Natural killer cell (primary cell): ENCODE data around the gene FIBP. TPM values are rescaled to one million over a fixed set of nuclear protein-coding genes. Genes with fewer than 3 reads are reported as not detected.

ENCODE experiments used
- ATAC-seq, 3 donors: fragments of 150-1000 bp in 2 of 3; fragments of 200-7000 bp in 1 of 3; cut with Tn5 transposase; 1 replicate in 1 of 3; 2 replicates in 2 of 3; pipeline ENCODE4 v1.10.0; 2021; ENCODE audit warnings: mild to moderate bottlenecking in 2 of 3, moderate library complexity in 2 of 3
- DNase-seq, 2 donors: peaks; one replicate each; pipeline versions ENCODE4 v3.0.0 to v3.0.0-alpha.2; 2013 to 2021; ENCODE audit warnings: mixed read lengths in 1 of 2
- H3K27ac ChIP-seq: one replicate; pipeline ENCODE4 v1.5.1; 2013; ENCODE audit warnings: mild to moderate bottlenecking, low read length
- H3K27me3 ChIP-seq: one replicate; pipeline ENCODE4 v1.6.1; 2013; ENCODE audit warnings: low read length; ENCODE audit not compliant: control insufficient read depth, insufficient read depth
- H3K36me3 ChIP-seq: one replicate; pipeline ENCODE4 v1.6.1; 2013; ENCODE audit warnings: low read length; ENCODE audit not compliant: control insufficient read depth, insufficient read depth
- H3K4me1 ChIP-seq: one replicate; pipeline ENCODE4 v1.6.1; 2013; ENCODE audit warnings: low read length; ENCODE audit not compliant: control insufficient read depth, insufficient read depth
- H3K4me3 ChIP-seq: one replicate; pipeline ENCODE4 v1.5.1; 2013; ENCODE audit warnings: low read length
- H3K9me3 ChIP-seq: one replicate; pipeline ENCODE4 v1.6.1; 2013; ENCODE audit warnings: low read length; ENCODE audit not compliant: control insufficient read depth, insufficient read depth
- H3K27ac Mint-ChIP-seq, 2 donors: one replicate each; pipeline ENCODE4 v1.8.0; 2022; ENCODE audit warnings: mild to moderate bottlenecking in 2 of 2, mixed read lengths in 2 of 2, moderate library complexity in 1 of 2
- H3K27me3 Mint-ChIP-seq, 2 donors: one replicate each; pipeline ENCODE4 v1.8.0; 2022; ENCODE audit warnings: low read depth in 2 of 2, mixed read lengths in 2 of 2
- H3K36me3 Mint-ChIP-seq: one replicate; pipeline ENCODE4 v1.8.0; 2022; ENCODE audit warnings: mixed read lengths
- H3K4me1 Mint-ChIP-seq, 2 donors: one replicate each; pipeline ENCODE4 v1.8.0; 2022; ENCODE audit warnings: mixed read lengths in 2 of 2
- H3K4me3 Mint-ChIP-seq: one replicate; pipeline ENCODE4 v1.8.0; 2022; ENCODE audit warnings: mild to moderate bottlenecking, moderate library complexity, mixed read lengths
- H3K9me3 Mint-ChIP-seq, 2 donors: one replicate each; pipeline ENCODE4 v1.8.0; 2022; ENCODE audit warnings: mixed read lengths in 2 of 2
- CTCF ChIP-seq: fragments of 200-600 bp; IDR thresholded peaks from one replicate; pipeline ENCODE4 v1.8.0; 2022; ENCODE audit warnings: antibody characterized with exemption
- WGBS: methylation state at CpG from one replicate; pipeline ENCODE4 v1.1.7; 2013; ENCODE audit warnings: missing lambda C conversion rate; ENCODE audit not compliant: insufficient coverage; 5-methylcytosine and 5-hydroxymethylcytosine counted together
- intact Hi-C: fragments of 100-400 bp; cut with micrococcal nuclease; formaldehyde crosslinking; loops from one replicate; pipeline ENCODE4 v1.14.2; 2022
- total RNA-seq, 4 donors: library from RNA; stranded (reverse); fragments of 120-200 nt in 1 of 4; gene quantifications; one replicate each; pipeline versions ENCODE4 v1.2.3 to v1.2.4, GENCODE V29; 2013 to 2022

Gene FIBP
- total RNA-seq, 3 donors from 2014 or later (not counting 1 experiment from before 2014, with no cell fraction given) = 36.5 to 47.9 (median 45.7) TPM

GRCh38 chr11:65891219-65892136 lies 3.2 kb upstream of the FIBP start:
- H3K36me3 ChIP-seq = peaks cover under 1% of the 10 kb centered on the region
- H3K27me3 Mint-ChIP-seq = no peaks in the 10 kb centered on the region
- no peaks in the 10 kb centered on the region for H3K36me3 Mint-ChIP-seq
- DNase-seq (peak in 1 of 2 donors; percentile 58), ATAC-seq (no peak)
- under 1% methylated on average over 57 of the region's 57 CpGs for WGBS
- H3K27me3 ChIP-seq = no peaks in the 10 kb centered on the region
- peaks cover 55 to 60% of the 10 kb centered on the region in 2 donors for H3K4me1 Mint-ChIP-seq
- peak overlapping the region; percentile 53 for H3K4me3 ChIP-seq
- no peak for TF ChIP-seq CTCF
- intact Hi-C loops = loop anchor here (2.0 to 5.0 kb wide), 2 partner anchors 27 to 71 kb away; partner anchors contain the start of genes C11orf68, DRAP1 and SART1
- no peaks in the 10 kb centered on the region for H3K9me3 Mint-ChIP-seq
- peak overlapping the region; percentile 88 for H3K4me3 Mint-ChIP-seq
- no peaks in the 10 kb centered on the region for H3K9me3 ChIP-seq
- H3K27ac Mint-ChIP-seq = peak overlapping the region; percentile 88 to 96
- H3K4me1 ChIP-seq = peaks cover 68% of the 10 kb centered on the region
- peak overlapping the region; percentile 59 for H3K27ac ChIP-seq

- Mint-ChIP-seq H3K4me1 (peaks cover 57 to 62% of the 10 kb centered on the region in 2 donors), H3K27me3 (no peaks in the 10 kb centered on the region), H3K36me3 (no peaks in the 10 kb centered on the region), H3K9me3 (no peaks in the 10 kb centered on the region), H3K27ac (peak within 1 kb of the TSS; percentile 88 to 96), H3K4me3 (peak within 1 kb of the TSS; percentile 88)
- intact Hi-C loops = loop anchor here (1.0 to 5.0 kb wide), 3 partner anchors 10 to 72 kb away; partner anchors contain the start of genes C11orf68, DRAP1, FOSL1 and SART1
- Histone ChIP-seq H3K4me1 (peaks cover 68% of the 10 kb centered on the region), H3K36me3 (peaks cover 3% of the 10 kb centered on the region), H3K27ac (peak within 1 kb of the TSS; percentile 97), H3K9me3 (no peaks in the 10 kb centered on the region), H3K27me3 (no peaks in the 10 kb centered on the region), H3K4me3 (peak within 1 kb of the TSS; percentile 53)
- WGBS = under 1% methylated on average over 94 of the region's 94 CpGs
- DNase-seq (peak; percentile 98 to 99), ATAC-seq (peak; percentile 74 to 90 (median 78))
- no peak for TF ChIP-seq CTCF
These were observed 2.3 kb upstream of the FIBP start, which contains the start of gene CCDC85B for GRCh38 chr11:65890324-65891218. TSS of gene CCDC85B (plus strand) at chr11:65890673. CDS start at chr11:65890784, 111 bp downstream.

GRCh38 chr11:65887723-65888162 lies 528 bp downstream of the FIBP start:
- H3K27me3 Mint-ChIP-seq = no peaks in the 10 kb centered on the region
- H3K27ac ChIP-seq = peak overlapping the region; percentile 97
- peaks cover 22% of the 10 kb centered on the region for H3K36me3 ChIP-seq
- intact Hi-C loops = no loop called here
- H3K27me3 ChIP-seq = no peaks in the 10 kb centered on the region
- no peak for TF ChIP-seq CTCF
- peaks cover 68% of the 10 kb centered on the region for H3K4me1 ChIP-seq
- peak overlapping the region; percentile 88 to 96 for H3K27ac Mint-ChIP-seq
- H3K4me3 ChIP-seq = peak overlapping the region; percentile 72
- H3K4me1 Mint-ChIP-seq = peaks cover 54 to 68% of the 10 kb centered on the region in 2 donors
- H3K9me3 Mint-ChIP-seq = no peaks in the 10 kb centered on the region
- 8% methylated on average over 23 of the region's 23 CpGs for WGBS
- peak overlapping the region; percentile 88 for H3K4me3 Mint-ChIP-seq
- DNase-seq (no peak), ATAC-seq (no peak)
- no peaks in the 10 kb centered on the region for H3K9me3 ChIP-seq
- no peaks in the 10 kb centered on the region for H3K36me3 Mint-ChIP-seq
